Measurements from ENCODE around the gene HACD2.

HACD2 gene

DNA sequence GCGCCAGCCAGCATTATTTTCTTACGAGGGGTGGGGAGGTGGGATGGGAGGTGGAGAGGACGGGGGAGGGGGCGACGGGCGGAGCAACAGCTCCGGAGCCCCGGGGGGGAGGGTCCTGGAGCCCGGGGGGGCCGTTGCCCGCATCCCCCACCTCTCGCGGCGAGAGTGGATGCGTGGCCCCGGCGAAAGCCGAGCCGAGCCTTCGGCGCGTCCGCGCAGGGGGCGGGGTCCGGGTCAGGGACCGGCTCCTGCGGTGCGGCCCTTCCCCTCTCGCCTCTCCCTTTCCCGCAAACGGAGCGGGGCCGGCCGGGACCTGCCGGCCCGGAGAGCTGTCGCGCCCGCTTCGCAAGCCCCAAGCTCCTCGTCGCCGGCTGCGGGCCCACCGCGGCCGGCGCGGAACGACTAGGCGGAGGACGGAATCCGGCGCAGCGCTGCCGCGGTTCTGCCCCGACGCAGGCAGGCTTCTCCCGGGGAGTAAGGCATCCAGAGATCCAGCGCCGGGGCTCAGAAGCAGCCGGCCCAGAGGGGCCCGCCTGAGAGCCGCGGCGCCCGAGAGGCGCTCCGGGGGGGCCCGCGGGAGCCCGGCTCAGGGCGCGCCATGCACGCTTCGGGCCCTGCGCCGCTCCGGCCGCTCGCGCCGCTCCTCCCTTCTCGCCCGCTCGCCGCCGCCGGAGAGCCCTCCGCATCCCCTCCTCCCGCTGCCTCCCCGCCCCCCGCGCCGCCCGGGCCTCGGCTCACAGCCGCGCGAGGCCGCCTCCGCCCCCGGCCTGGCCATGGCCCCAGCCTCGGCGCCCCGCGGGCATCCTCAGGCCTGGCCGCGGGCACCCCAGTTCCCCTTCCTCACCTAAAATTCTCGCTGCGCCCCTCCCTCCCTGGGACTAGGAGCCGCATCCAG lies 135.5 kb downstream of the HACD2 start:
- no peak overlapping the region for H3K4me3 Mint-ChIP-seq
- H3K27me3 Mint-ChIP-seq: peaks cover 55% of the 10 kb centered on the region
- H3K27ac Mint-ChIP-seq: no peak overlapping the region
- no peaks in the 10 kb centered on the region for H3K9me3 Mint-ChIP-seq
- ATAC-seq (peak; percentile 25), DNase-seq (peak; percentile 16)
- no peaks in the 10 kb centered on the region for H3K36me3 Mint-ChIP-seq (ENCODE audit: low read depth)
- no peaks in the 10 kb centered on the region for H3K4me1 Mint-ChIP-seq

GRCh38 chr3:123448536-123449101 lies 136.2 kb downstream of the HACD2 start, which contains the start of gene ADCY5:
Gene ADCY5, minus strand, starts transcription at chr3:123449090. Its CDS starts 545 bp downstream, at chr3:123448545.
- no peak within 1 kb of the TSS for H3K27ac Mint-ChIP-seq
- H3K4me3 Mint-ChIP-seq: no peak within 1 kb of the TSS
- DNase-seq: peak; percentile 7
- H3K9me3 Mint-ChIP-seq: no peaks in the 10 kb centered on the region
- peaks cover 60% of the 10 kb centered on the region for H3K27me3 Mint-ChIP-seq
- H3K36me3 Mint-ChIP-seq (ENCODE audit: low read depth): no peaks in the 10 kb centered on the region
- no peaks in the 10 kb centered on the region for H3K4me1 Mint-ChIP-seq
- peak; percentile 16 for ATAC-seq

GRCh38 chr3:123447749-123448517 lies 136.9 kb downstream of the HACD2 start:
- DNase-seq (peak; percentile 63), ATAC-seq (peak; percentile 6)

GRCh38 chr3:123447416-123447748 lies 137.5 kb downstream of the HACD2 start:
- peaks cover 64% of the 10 kb centered on the region for H3K27me3 Mint-ChIP-seq
- H3K27ac Mint-ChIP-seq: no peak overlapping the region
- no peak overlapping the region for H3K4me3 Mint-ChIP-seq
- DNase-seq (no peak), ATAC-seq (no peak)
- H3K9me3 Mint-ChIP-seq: no peaks in the 10 kb centered on the region
- no peaks in the 10 kb centered on the region for H3K36me3 Mint-ChIP-seq (ENCODE audit: low read depth)
- H3K4me1 Mint-ChIP-seq: no peaks in the 10 kb centered on the region

More at GRCh38 chr3:123447749-123448517, 136.9 kb downstream of the HACD2 start:
- H3K27ac Mint-ChIP-seq: no peak overlapping the region
- no peak overlapping the region for H3K4me3 Mint-ChIP-seq
- H3K36me3 Mint-ChIP-seq (ENCODE audit: low read depth): no peaks in the 10 kb centered on the region
- H3K9me3 Mint-ChIP-seq: no peaks in the 10 kb centered on the region
- H3K27me3 Mint-ChIP-seq: peaks cover 63% of the 10 kb centered on the region
- H3K4me1 Mint-ChIP-seq: no peaks in the 10 kb centered on the region

- H3K36me3 Mint-ChIP-seq (ENCODE audit: low read depth): no peaks in the 10 kb centered on the region
- H3K27me3 Mint-ChIP-seq: peaks cover 63% of the 10 kb centered on the region
- H3K9me3 Mint-ChIP-seq: no peaks in the 10 kb centered on the region
- H3K4me1 Mint-ChIP-seq: no peaks in the 10 kb centered on the region
- H3K27ac Mint-ChIP-seq: no peak overlapping the region
- ATAC-seq: no peak
- H3K4me3 Mint-ChIP-seq: peak overlapping the region; percentile 25
- DNase-seq: no peak
Measured at GRCh38 chr3:123446610-123447109, 138.2 kb downstream of the HACD2 start.

DNA sequence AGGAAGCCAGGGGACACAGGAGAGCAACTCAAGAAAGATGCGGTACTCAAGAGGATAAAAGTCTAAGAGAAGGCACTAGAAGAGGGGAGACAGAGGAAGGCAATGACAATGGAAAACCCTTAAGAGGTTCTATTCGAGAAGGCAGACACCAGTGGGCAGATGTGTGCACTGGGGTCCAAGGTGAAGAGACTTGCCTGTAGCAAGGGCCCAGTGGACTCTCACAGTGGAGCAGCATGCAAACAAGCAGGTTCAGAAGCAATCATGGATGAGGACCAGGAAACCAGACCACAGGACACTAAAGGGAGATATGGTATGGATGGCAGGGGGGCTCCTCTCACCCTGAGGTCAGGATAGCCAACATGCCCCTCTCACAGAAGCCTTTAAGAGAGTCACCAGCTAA lies 138.6 kb downstream of the HACD2 start:
- Mint-ChIP-seq H3K27me3 (peaks cover 59% of the 10 kb centered on the region), H3K4me3 (no peak overlapping the region)
- ATAC-seq: no peak

DNA sequence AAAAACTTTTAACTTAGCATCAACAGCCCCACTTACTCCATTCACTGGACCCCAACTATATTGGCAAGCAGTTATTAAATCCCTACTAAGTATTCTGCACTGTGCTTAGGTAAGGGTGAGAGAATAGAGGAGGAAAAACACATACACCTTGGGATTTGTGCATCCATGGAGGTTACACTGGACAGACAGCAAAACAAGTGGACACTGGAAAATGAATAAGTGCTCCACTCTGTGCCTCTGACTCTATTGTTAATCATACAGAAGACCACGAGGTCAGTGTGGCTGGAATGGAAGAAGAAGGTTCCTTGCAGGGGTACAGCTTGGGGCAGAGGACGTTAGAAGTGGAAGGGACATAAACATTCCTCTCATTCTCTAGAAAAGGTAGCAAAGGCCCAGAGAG lies 139.2 kb downstream of the HACD2 start:
- no peaks in the 10 kb centered on the region for H3K4me1 Mint-ChIP-seq
- ATAC-seq (no peak), DNase-seq (no peak)
- no peak overlapping the region for H3K27ac Mint-ChIP-seq
- H3K9me3 Mint-ChIP-seq: no peaks in the 10 kb centered on the region
- no peaks in the 10 kb centered on the region for H3K36me3 Mint-ChIP-seq (ENCODE audit: low read depth)
- H3K4me3 Mint-ChIP-seq: no peak overlapping the region
- H3K27me3 Mint-ChIP-seq: peaks cover 54% of the 10 kb centered on the region

More for the DNA sequence above, 138.6 kb downstream of the HACD2 start:
- no peaks in the 10 kb centered on the region for H3K36me3 Mint-ChIP-seq (ENCODE audit: low read depth)
- no peaks in the 10 kb centered on the region for H3K4me1 Mint-ChIP-seq
- H3K9me3 Mint-ChIP-seq: no peaks in the 10 kb centered on the region
- H3K27ac Mint-ChIP-seq: no peak overlapping the region
- no peak for DNase-seq

- peaks cover 48% of the 10 kb centered on the region for H3K27me3 Mint-ChIP-seq
- H3K27ac Mint-ChIP-seq: no peak overlapping the region
- ATAC-seq (no peak), DNase-seq (no peak)
- H3K4me1 Mint-ChIP-seq: no peaks in the 10 kb centered on the region
- no peaks in the 10 kb centered on the region for H3K36me3 Mint-ChIP-seq (ENCODE audit: low read depth)
- no peaks in the 10 kb centered on the region for H3K9me3 Mint-ChIP-seq
- no peak overlapping the region for H3K4me3 Mint-ChIP-seq
Measured at GRCh38 chr3:123444744-123445143, 140.1 kb downstream of the HACD2 start.

- DNase-seq: no peak
- H3K36me3 Mint-ChIP-seq (ENCODE audit: low read depth): no peaks in the 10 kb centered on the region
- H3K9me3 Mint-ChIP-seq: no peaks in the 10 kb centered on the region
- no peak overlapping the region for H3K4me3 Mint-ChIP-seq
- ATAC-seq: no peak
- H3K4me1 Mint-ChIP-seq: no peaks in the 10 kb centered on the region
- H3K27ac Mint-ChIP-seq: no peak overlapping the region
- peaks cover 48% of the 10 kb centered on the region for H3K27me3 Mint-ChIP-seq
Measured at GRCh38 chr3:123444023-123444422, 140.8 kb downstream of the HACD2 start.

GRCh38 chr3:123442908-123443307 lies 141.9 kb downstream of the HACD2 start:
- Mint-ChIP-seq H3K4me3 (no peak overlapping the region), H3K36me3 (ENCODE audit: low read depth) (no peaks in the 10 kb centered on the region), H3K27me3 (peaks cover 46% of the 10 kb centered on the region), H3K27ac (no peak overlapping the region), H3K4me1 (no peaks in the 10 kb centered on the region), H3K9me3 (no peaks in the 10 kb centered on the region)
- DNase-seq (no peak), ATAC-seq (no peak)

- no peaks in the 10 kb centered on the region for H3K9me3 Mint-ChIP-seq
- no peak for ATAC-seq
- H3K27me3 Mint-ChIP-seq: peaks cover 42% of the 10 kb centered on the region
- no peak overlapping the region for H3K27ac Mint-ChIP-seq
- no peak overlapping the region for H3K4me3 Mint-ChIP-seq
- no peak for DNase-seq
- no peaks in the 10 kb centered on the region for H3K4me1 Mint-ChIP-seq
- no peaks in the 10 kb centered on the region for H3K36me3 Mint-ChIP-seq (ENCODE audit: low read depth)
Measured at GRCh38 chr3:123442125-123442524, 142.7 kb downstream of the HACD2 start.

Data from activated naive CD8-positive, alpha-beta T cell treated with anti-CD3 and anti-CD28 coated beads, Interleukin-2, amount 50 U/mL, for 24 hours (primary cell).